NT2/D1 (cell line): ENCODE measurements around the gene ADAM23.

ENCODE experiments used
- DNase-seq: peaks from one replicate; pipeline ENCODE4 v3.0.0-alpha.2; 2011; ENCODE audit warnings: low read depth, low spot score
- H3K27me3 ChIP-seq: 2 replicates; pipeline ENCODE4 v1.6.0; 2011; ENCODE audit warnings: mild to moderate bottlenecking; ENCODE audit not compliant: insufficient read length, insufficient read depth
- H3K36me3 ChIP-seq: 2 replicates; pipeline ENCODE4 v1.6.1; 2011; ENCODE audit warnings: mild to moderate bottlenecking, low read length, mixed read lengths; ENCODE audit not compliant: insufficient read depth, insufficient read length
- H3K4me1 ChIP-seq: 2 replicates; pipeline ENCODE4 v1.5.1; 2011; ENCODE audit not compliant: insufficient read depth, insufficient read length
- H3K4me3 ChIP-seq: 2 replicates; pipeline ENCODE4 v1.5.1; 2011; ENCODE audit warnings: low read depth; ENCODE audit not compliant: insufficient read length
- H3K9ac ChIP-seq: 2 replicates; pipeline ENCODE4 v1.6.0; 2011; ENCODE audit warnings: low read depth; ENCODE audit not compliant: insufficient read length
- H3K9me3 ChIP-seq: 2 replicates; pipeline ENCODE4 v1.5.1; 2011; ENCODE audit warnings: mild to moderate bottlenecking, low read length; ENCODE audit not compliant: insufficient read depth
- SUZ12 ChIP-seq: IDR thresholded peaks from 2 replicates; pipeline ENCODE4 v1.6.1; 2011; ENCODE audit not compliant: insufficient read length, insufficient read depth; ENCODE audit errors: extremely low read depth
- YY1 ChIP-seq: IDR thresholded peaks from 2 replicates; pipeline ENCODE4 v1.6.1; 2011; ENCODE audit not compliant: insufficient read length, insufficient read depth
- ZNF274 ChIP-seq: IDR thresholded peaks from 2 replicates; pipeline ENCODE4 v1.6.1; 2011; ENCODE audit warnings: mild to moderate bottlenecking, low read depth, low read length

The ADAM23 gene

GRCh38 chr2:206431439-206431838 is 11.9 kb upstream of the ADAM23 start:
- Histone ChIP-seq H3K4me3 (no peak overlapping the region), H3K4me1 (no peaks in the 10 kb centered on the region), H3K36me3 (no peaks in the 10 kb centered on the region), H3K9me3 (no peaks in the 10 kb centered on the region), H3K27me3 (no peaks in the 10 kb centered on the region), H3K9ac (no peak overlapping the region)
- no peak for DNase-seq
- no peak for TF ChIP-seq YY1
- no peak for TF ChIP-seq ZNF274

DNA sequence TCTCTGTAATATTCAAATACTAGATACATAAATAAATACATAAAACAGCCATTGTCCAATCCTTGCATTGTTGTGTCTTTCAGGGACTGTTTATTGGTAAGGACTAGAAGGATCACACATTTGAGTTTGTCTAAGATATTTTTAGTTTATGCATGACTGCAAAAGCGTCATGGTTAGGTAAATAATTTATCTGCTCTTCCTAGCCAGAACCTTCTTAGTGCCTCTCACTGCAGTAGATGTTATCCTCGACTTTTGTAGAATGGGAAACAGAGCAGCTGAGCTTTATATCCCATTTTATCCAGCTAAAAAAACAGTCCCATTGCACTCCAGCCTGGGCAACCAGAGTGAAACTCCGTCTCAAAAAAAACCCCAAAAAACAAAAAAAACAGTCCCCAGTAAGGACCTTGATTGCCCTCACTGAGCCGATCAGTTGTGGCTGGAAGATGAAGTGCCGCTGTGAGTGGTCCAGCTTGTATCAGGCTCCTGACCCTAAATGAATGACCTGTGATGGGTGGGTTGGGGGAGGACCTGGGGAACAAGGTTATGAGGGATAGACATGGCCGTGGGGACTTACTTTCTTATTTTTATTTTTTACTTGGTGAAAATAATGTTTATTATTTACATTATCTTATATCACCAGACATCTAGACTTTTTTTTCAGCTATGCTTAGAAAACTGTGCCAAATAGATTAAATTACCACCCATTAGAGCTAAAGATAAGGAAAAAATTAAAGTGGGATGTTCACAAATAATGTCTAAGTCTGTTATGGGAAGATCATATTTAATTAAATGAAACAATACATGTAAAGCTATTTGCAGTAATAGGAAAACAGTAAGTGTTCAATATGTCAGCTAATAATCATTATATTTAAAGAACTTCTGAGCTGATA is 10.9 kb upstream of the ADAM23 start:
- Histone ChIP-seq H3K4me1 (no peaks in the 10 kb centered on the region), H3K9me3 (no peaks in the 10 kb centered on the region), H3K9ac (no peak overlapping the region), H3K27me3 (no peaks in the 10 kb centered on the region), H3K36me3 (no peaks in the 10 kb centered on the region), H3K4me3 (no peak overlapping the region)
- no peak for DNase-seq
- TF ChIP-seq YY1, result no peak
- TF ChIP-seq SUZ12, result no peak
- no peak for TF ChIP-seq ZNF274

DNA sequence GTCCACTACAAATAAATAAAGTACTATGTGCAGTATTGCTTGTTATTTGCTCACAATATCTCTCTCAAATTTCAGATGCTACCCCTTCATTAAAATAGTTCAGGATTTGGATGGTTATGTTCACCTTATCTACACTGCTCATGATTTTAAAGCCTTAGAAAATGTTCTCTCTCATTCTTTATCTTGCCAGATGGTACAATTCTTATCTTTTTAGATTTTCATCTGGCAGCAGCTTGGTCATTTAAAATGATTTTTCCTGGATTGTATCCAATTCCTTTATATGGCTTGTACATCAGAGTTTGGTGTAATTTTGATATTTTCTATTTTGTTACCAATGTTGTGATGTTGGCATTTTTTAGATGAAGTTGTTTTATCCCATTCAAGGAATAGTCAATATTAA is 10.1 kb upstream of the ADAM23 start:
- Histone ChIP-seq H3K9me3 (no peaks in the 10 kb centered on the region), H3K27me3 (no peaks in the 10 kb centered on the region), H3K4me3 (no peak overlapping the region), H3K4me1 (no peaks in the 10 kb centered on the region), H3K9ac (no peak overlapping the region), H3K36me3 (no peaks in the 10 kb centered on the region)
- DNase-seq, result no peak
- no peak for TF ChIP-seq ZNF274

GRCh38 chr2:206433686-206434085 is 9.6 kb upstream of the ADAM23 start:
- no peaks in the 10 kb centered on the region for H3K4me1 ChIP-seq
- DNase-seq, result no peak
- no peaks in the 10 kb centered on the region for H3K27me3 ChIP-seq
- no peak overlapping the region for H3K9ac ChIP-seq
- H3K36me3 ChIP-seq, result no peaks in the 10 kb centered on the region
- TF ChIP-seq SUZ12 (no peak), YY1 (no peak), ZNF274 (no peak)
- H3K9me3 ChIP-seq, result no peaks in the 10 kb centered on the region
- H3K4me3 ChIP-seq, result no peak overlapping the region

- no peak for DNase-seq
Observed at GRCh38 chr2:206435742-206436141, 7.6 kb upstream of the ADAM23 start.

DNA sequence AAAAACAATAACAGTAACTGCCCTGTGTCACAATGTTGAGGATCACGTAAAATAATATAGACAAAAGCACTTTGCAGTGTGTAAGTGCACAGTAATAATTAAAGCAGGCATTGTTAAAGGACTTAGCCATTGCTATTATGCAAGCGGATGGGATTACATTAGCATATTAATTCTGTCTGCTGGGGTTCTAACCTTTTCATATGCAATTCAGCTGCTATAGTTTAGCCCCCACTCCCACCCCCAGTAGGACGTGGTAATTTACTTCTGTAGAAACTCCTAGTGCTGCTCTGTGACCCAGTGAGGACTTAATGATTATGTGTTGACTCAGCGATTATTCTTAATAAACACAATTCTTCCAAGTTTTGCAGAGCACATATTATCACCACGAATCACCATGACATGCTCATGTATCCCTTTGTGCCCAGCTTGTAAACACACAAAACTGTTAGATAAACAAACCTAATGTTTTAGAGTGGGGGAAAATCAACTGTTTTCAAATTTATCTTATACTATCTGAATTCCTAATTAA is 5.1 kb upstream of the ADAM23 start:
- Histone ChIP-seq H3K4me1 (no peaks in the 10 kb centered on the region), H3K27me3 (peaks cover 19% of the 10 kb centered on the region), H3K4me3 (no peak overlapping the region), H3K9me3 (no peaks in the 10 kb centered on the region), H3K36me3 (no peaks in the 10 kb centered on the region), H3K9ac (no peak overlapping the region)
- DNase-seq, result no peak
- TF ChIP-seq ZNF274 (no peak), YY1 (no peak), SUZ12 (no peak)

More at GRCh38 chr2:206435742-206436141, 7.6 kb upstream of the ADAM23 start:
- H3K9ac ChIP-seq, result no peak overlapping the region
- H3K4me3 ChIP-seq, result no peak overlapping the region
- no peaks in the 10 kb centered on the region for H3K36me3 ChIP-seq
- no peak for TF ChIP-seq YY1
- TF ChIP-seq SUZ12, result no peak
- no peak for TF ChIP-seq ZNF274
- peaks cover 3% of the 10 kb centered on the region for H3K27me3 ChIP-seq
- no peaks in the 10 kb centered on the region for H3K9me3 ChIP-seq
- no peaks in the 10 kb centered on the region for H3K4me1 ChIP-seq

- H3K4me3 ChIP-seq, result peak overlapping the region; percentile 69
- no peak for TF ChIP-seq SUZ12
- TF ChIP-seq ZNF274, result no peak
- TF ChIP-seq YY1, result no peak
- no peak for DNase-seq
- no peaks in the 10 kb centered on the region for H3K36me3 ChIP-seq
- no peaks in the 10 kb centered on the region for H3K4me1 ChIP-seq
- peaks cover 38% of the 10 kb centered on the region for H3K27me3 ChIP-seq
- H3K9ac ChIP-seq, result peak overlapping the region; percentile 58
- no peaks in the 10 kb centered on the region for H3K9me3 ChIP-seq
Observed at GRCh38 chr2:206442474-206442832, 879 bp upstream of the ADAM23 start.
